Peyer's patch (tissue), 4 donors: ENCODE data around the gene PANX2. TPM values are rescaled to one million over a fixed set of nuclear protein-coding genes. Genes with fewer than 3 reads are reported as not detected.

Experiments
- DNase-seq, 3 donors: peaks; one replicate each; pipeline ENCODE4 v3.0.0-alpha.2; 2017 to 2019
- H3K27ac ChIP-seq, 4 donors: fragments of 200-600 bp; sonication (generic); one replicate each; pipeline ENCODE4 v1.5.1; 2016 to 2019
- H3K27me3 ChIP-seq, 2 donors: fragments of 200-600 bp; sonication (generic); one replicate each; pipeline ENCODE4 v1.5.1; 2019
- H3K36me3 ChIP-seq, 3 donors: fragments of 200-600 bp; sonication (generic); one replicate each; pipeline ENCODE4 v1.5.1; 2016 to 2019
- H3K4me1 ChIP-seq, 4 donors: fragments of 200-600 bp; sonication (generic); one replicate each; pipeline ENCODE4 v1.5.1; 2016 to 2019
- H3K4me3 ChIP-seq, 4 donors: fragments of 200-600 bp; sonication (generic); 1 replicate in 3 of 4; 2 replicates in 1 of 4; pipeline ENCODE4 v1.5.1; 2016 to 2019; ENCODE audit warnings: mild to moderate bottlenecking in 1 of 4
- H3K9me3 ChIP-seq, 4 donors: fragments of 200-600 bp; sonication (generic); one replicate each; pipeline ENCODE4 v1.5.1; 2016 to 2019; ENCODE audit warnings: mild to moderate bottlenecking in 1 of 4
- POLR2A ChIP-seq, 2 donors: fragments of 450-650 bp; IDR thresholded peaks; one replicate each; pipeline ENCODE4 v1.5.1; 2017; ENCODE audit warnings: antibody characterized with exemption in 2 of 2, mild to moderate bottlenecking in 2 of 2, moderate library complexity in 2 of 2
- total RNA-seq, 4 donors: library from RNA; depleted of rRNA; stranded (reverse); fragments of >200 nt; gene quantifications; one replicate each; pipeline ENCODE4 v1.1.0, GENCODE V29; 2016
- TF ChIP-seq, protein P1 (sequence below), 6 experiments: fragments of 450-650 bp in 4 of 6; fragments of 200-600 bp in 2 of 6; sonication (generic) in 1 of 6; IDR thresholded peaks; one replicate each; pipeline ENCODE4 v1.5.1; 2017 to 2019; ENCODE audit warnings: antibody characterized with exemption in 6 of 6, mild to moderate bottlenecking in 3 of 6, moderate library complexity in 1 of 6

PANX2 gene
- total RNA-seq, 4 donors from 2014 or later: 0.40 TPM; not detected in 3

DNA sequence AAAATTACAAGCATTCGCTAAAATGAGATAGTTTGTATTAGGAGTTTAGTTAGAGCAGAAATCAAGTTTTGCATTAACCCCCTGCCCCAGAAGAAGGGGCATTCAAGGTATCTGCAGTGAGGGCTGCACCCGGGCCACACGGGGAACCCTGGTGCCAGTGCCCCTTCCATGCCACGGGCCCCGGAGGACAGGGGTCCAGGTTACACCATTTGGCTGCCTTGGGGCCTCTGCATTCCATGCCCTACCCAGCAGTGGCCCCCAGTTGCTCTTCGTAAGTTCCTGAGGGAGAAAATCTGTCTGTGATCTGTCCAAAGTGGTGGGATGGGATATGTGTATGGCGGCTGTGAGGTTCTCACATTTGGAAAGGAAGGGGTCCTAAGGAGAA, 16.8 kb upstream of the PANX2 start:
- no peak for DNase-seq
- no peaks in the 10 kb centered on the region for H3K27me3 ChIP-seq
- no peak overlapping the region for H3K4me3 ChIP-seq
- H3K27ac ChIP-seq: no peak overlapping the region
- H3K9me3 ChIP-seq: no peaks in the 10 kb centered on the region
- H3K4me1 ChIP-seq: no peaks in the 10 kb centered on the region
- no peaks in the 10 kb centered on the region for H3K36me3 ChIP-seq
- no peak for TF ChIP-seq POLR2A (IDR thresholded peaks at IDR 0.05)
- TF ChIP-seq, protein P1, sequence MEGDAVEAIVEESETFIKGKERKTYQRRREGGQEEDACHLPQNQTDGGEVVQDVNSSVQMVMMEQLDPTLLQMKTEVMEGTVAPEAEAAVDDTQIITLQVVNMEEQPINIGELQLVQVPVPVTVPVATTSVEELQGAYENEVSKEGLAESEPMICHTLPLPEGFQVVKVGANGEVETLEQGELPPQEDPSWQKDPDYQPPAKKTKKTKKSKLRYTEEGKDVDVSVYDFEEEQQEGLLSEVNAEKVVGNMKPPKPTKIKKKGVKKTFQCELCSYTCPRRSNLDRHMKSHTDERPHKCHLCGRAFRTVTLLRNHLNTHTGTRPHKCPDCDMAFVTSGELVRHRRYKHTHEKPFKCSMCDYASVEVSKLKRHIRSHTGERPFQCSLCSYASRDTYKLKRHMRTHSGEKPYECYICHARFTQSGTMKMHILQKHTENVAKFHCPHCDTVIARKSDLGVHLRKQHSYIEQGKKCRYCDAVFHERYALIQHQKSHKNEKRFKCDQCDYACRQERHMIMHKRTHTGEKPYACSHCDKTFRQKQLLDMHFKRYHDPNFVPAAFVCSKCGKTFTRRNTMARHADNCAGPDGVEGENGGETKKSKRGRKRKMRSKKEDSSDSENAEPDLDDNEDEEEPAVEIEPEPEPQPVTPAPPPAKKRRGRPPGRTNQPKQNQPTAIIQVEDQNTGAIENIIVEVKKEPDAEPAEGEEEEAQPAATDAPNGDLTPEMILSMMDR (IDR thresholded peaks at IDR 0.05): no peak

DNA sequence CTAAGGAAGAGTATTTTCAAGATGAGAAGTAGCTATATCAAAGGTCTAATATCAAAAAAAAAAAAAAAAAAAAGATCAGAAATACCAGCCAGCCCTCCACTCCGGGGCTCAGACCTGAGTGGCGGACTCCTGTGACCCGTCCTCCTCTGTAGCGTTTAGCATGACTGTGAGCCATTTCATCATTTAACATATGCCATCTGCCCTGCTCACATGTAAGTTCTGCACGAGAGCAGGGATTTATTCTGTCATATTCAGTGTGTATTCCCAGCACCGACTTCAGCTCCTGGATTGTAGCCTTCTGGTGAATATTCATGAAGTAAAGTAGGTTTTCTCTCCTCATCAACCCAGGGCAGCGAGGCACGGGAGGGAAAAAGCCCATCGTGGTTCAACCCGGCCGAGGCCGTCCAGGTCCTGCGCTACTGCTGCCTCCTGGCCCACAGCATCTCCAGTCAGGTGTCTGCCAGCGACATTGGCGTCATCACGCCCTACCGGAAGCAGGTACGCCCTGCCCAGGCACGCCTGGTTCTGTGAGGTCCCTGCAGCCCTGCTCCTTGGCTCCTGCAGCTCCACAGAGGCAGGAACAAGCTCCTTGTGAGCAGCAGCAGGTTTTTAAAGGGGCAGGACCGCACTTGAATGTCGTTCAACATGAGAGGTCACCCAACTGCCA, 12.7 kb upstream of the PANX2 start:
- Histone ChIP-seq H3K9me3 (no peaks in the 10 kb centered on the region), H3K4me3 (no peak overlapping the region), H3K36me3 (no peaks in the 10 kb centered on the region), H3K4me1 (no peaks in the 10 kb centered on the region), H3K27ac (no peak overlapping the region), H3K27me3 (no peaks in the 10 kb centered on the region)
- DNase-seq: peak in 2 of 3 donors; percentile 74 to 79
- TF ChIP-seq, protein P1 (IDR thresholded peaks at IDR 0.05): no peak
- no peak for TF ChIP-seq POLR2A (IDR thresholded peaks at IDR 0.05)

DNA sequence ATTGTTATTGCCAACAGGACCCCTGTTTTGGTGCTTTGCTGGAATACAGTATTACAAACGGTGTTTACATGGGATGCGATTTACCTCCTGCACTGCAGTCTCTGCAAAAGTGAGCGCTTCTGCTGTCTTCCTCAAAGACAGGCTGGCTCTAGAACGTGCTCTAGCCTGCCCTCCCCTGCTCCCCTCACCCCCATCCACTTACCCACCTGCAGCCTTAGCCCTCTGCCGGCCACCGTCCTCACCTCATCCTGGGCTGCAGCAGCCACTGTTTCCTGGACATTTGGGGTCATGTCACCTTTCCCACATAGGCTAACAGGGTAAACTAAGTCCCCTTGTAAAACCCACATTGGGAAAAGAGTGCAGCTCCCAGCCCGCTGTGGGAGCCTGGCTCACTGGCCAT, 9.6 kb upstream of the PANX2 start:
- no peak for DNase-seq

DNA sequence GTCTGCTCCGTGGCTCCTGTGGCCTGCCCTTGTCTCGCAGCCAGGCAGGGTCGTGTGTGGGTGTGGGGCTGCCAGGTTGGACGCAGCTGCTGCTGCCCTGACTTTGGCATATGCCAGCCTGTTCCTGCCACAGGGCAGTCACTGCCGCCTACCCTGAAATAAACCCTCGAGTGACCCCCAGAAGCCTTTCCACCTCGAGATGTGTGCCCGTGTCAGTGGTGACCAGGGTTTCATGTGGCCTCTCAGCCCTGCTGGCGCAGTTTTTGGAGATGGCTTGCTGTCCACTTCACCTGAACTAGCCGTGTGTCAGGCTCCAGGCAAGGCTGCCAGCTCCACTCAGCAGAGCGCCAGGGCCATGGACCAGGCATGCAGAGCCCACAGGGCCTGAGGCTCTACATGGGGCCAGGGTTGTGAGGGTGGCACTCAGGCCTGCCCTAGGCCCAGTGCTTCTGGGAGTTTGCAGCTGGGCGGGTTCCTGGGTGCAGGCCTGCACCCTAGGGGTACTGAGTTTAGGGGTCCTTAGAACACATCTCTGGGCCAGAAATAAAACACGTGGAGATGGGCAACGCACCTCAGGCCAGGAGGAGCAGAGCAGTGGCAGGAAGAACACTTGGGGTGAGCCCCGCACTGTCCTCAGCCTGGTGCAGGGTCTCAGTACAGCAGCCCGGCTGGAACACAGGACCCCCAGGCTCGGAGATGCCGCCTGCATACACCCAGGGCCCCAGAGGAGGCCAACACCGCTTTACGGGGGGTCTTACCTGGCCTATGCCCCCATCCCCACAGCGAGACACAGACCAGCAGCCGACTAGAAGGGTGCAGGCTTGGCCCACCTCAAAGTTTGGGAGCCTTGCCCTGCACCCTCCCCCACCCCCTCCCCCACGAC, 8.8 kb upstream of the PANX2 start:
- Histone ChIP-seq H3K27ac (no peak overlapping the region), H3K4me1 (no peaks in the 10 kb centered on the region), H3K4me3 (no peak overlapping the region), H3K9me3 (no peaks in the 10 kb centered on the region), H3K27me3 (no peaks in the 10 kb centered on the region), H3K36me3 (no peaks in the 10 kb centered on the region)
- TF ChIP-seq, protein P1 (IDR thresholded peaks at IDR 0.05): no peak
- no peak for TF ChIP-seq POLR2A (IDR thresholded peaks at IDR 0.05)
- no peak for DNase-seq

More for the DNA sequence above, 9.6 kb upstream of the PANX2 start:
- Histone ChIP-seq H3K27me3 (no peaks in the 10 kb centered on the region), H3K27ac (no peak overlapping the region), H3K36me3 (no peaks in the 10 kb centered on the region), H3K9me3 (no peaks in the 10 kb centered on the region), H3K4me1 (no peaks in the 10 kb centered on the region), H3K4me3 (no peak overlapping the region)
- TF ChIP-seq, protein P1 (IDR thresholded peaks at IDR 0.05): no peak
- TF ChIP-seq POLR2A (IDR thresholded peaks at IDR 0.05): no peak

DNA sequence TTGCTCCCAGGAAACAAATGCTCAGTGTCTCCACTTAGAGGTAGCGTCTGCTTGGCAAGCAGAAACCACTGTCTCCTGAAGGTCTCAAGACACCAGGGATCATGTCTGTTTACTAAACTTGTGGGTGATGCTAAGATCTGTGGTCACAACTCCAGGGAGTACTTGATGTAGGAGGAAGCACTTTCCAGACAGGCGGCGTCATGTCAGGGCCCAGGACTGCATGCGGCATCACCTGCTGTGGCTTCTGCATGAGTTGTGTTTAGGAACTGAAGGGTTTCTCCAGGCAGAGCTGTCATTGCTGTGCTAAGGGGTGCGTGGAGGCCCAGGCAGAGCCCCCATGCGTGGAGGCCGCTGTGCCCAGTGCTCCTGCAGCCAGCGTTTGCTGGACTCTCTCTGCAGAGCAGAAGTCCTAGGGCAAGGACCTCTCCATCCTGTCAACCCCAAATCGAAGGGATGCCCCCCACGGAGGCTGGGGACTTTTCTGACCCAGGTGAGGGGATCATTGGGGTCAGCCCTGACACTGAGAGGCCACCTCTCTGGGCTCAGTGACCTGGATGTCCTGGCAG, 8.1 kb upstream of the PANX2 start:
- peak in 1 of 3 donors; percentile 34 for DNase-seq
- no peaks in the 10 kb centered on the region for H3K36me3 ChIP-seq
- no peaks in the 10 kb centered on the region for H3K27me3 ChIP-seq
- no peaks in the 10 kb centered on the region for H3K4me1 ChIP-seq
- no peak overlapping the region for H3K4me3 ChIP-seq
- H3K9me3 ChIP-seq: no peaks in the 10 kb centered on the region
- no peak for TF ChIP-seq POLR2A (IDR thresholded peaks at IDR 0.05)
- TF ChIP-seq, protein P1 (IDR thresholded peaks at IDR 0.05): no peak
- H3K27ac ChIP-seq: no peak overlapping the region
